ENCODE results near the gene ZBTB7B. TPM values are rescaled to one million over a fixed set of nuclear protein-coding genes. Genes with fewer than 3 reads are reported as not detected.

Gene ZBTB7B
- total and polyA plus RNA-seq, 9 of the 15 experiments (the other 6 are each of a cell fraction or from before 2014, with no cell fraction given), result 0.04 to 46.5 (median 15.2) TPM

DNA sequence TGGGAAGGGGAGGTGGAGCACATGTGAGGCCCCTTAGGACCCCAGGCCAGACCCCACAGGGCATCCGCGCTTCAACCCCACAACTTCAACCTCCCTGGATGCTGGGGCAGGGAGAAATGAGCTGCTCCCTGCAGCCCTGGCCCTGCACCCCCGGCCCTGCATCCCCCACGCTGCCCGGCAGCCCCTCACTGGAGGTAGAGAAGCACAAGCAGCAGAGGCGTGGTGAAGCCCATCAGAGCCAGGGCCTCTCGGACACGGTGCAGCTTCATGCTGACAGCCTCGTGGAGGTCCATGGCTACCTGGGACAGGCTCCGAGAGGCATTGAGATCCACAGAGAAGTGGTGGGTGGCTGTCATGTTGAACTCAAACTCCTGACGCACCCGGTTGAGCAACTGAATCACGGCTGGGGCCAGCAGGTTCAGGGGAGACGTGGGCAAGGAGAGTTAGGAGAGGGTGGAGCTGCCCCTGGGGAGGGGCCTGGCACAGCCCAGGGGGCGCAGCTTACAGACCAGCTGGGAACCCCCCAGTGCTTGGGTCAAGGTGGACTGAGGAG is 27.7 kb downstream of the ZBTB7B start:
- H3K4me3 ChIP-seq, result no peak overlapping the region
- POLR2A ChIA-PET, result interaction anchor here (0.6 to 1.2 kb wide), 3 partner anchors 13 to 44 kb away, joined by 3 read pairs; no protein-coding TSS in a partner anchor
- TF ChIP-seq, protein P1, sequence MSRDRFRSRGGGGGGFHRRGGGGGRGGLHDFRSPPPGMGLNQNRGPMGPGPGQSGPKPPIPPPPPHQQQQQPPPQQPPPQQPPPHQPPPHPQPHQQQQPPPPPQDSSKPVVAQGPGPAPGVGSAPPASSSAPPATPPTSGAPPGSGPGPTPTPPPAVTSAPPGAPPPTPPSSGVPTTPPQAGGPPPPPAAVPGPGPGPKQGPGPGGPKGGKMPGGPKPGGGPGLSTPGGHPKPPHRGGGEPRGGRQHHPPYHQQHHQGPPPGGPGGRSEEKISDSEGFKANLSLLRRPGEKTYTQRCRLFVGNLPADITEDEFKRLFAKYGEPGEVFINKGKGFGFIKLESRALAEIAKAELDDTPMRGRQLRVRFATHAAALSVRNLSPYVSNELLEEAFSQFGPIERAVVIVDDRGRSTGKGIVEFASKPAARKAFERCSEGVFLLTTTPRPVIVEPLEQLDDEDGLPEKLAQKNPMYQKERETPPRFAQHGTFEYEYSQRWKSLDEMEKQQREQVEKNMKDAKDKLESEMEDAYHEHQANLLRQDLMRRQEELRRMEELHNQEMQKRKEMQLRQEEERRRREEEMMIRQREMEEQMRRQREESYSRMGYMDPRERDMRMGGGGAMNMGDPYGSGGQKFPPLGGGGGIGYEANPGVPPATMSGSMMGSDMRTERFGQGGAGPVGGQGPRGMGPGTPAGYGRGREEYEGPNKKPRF (IDR thresholded peaks at IDR 0.05; ENCODE audit: low read depth, low read length), result no peak
- TF ChIP-seq ZNF707 (CRISPR knock-in tag; conservative IDR thresholded peaks at IDR 0.05), result no peak
- no peak for TF ChIP-seq DNMT1 (IDR thresholded peaks at IDR 0.05)
- TF ChIP-seq KLF16 (IDR thresholded peaks at IDR 0.05), result no peak
- no peak for TF ChIP-seq ZBED1 (IDR thresholded peaks at IDR 0.05)
- TF ChIP-seq GABPB1 (CRISPR knock-in tag; IDR thresholded peaks at IDR 0.05), result no peak
- TF ChIP-seq DDX20 (tag; IDR thresholded peaks at IDR 0.05; ENCODE audit: low read depth), result no peak
- TF ChIP-seq, protein P2, sequence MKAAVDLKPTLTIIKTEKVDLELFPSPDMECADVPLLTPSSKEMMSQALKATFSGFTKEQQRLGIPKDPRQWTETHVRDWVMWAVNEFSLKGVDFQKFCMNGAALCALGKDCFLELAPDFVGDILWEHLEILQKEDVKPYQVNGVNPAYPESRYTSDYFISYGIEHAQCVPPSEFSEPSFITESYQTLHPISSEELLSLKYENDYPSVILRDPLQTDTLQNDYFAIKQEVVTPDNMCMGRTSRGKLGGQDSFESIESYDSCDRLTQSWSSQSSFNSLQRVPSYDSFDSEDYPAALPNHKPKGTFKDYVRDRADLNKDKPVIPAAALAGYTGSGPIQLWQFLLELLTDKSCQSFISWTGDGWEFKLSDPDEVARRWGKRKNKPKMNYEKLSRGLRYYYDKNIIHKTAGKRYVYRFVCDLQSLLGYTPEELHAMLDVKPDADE (conservative IDR thresholded peaks at IDR 0.05; ENCODE audit: control insufficient read depth, low read depth, low read length), result no peak
- TF ChIP-seq REST (IDR thresholded peaks at IDR 0.05; ENCODE audit: borderline replicate concordance), result no peak
- TF ChIP-seq REST (CRISPR knock-in tag; IDR thresholded peaks at IDR 0.05; ENCODE audit: low read depth), result no peak
- TF ChIP-seq NUFIP1 (IDR thresholded peaks at IDR 0.05; ENCODE audit: partially characterized antibody), result no peak
- TF ChIP-seq XRCC4 (IDR thresholded peaks at IDR 0.05; ENCODE audit: extremely low read depth, insufficient read depth, insufficient read length), result no peak

More for the DNA sequence above, 27.7 kb downstream of the ZBTB7B start:
- no peak for FAIRE-seq
- CTCF ChIA-PET (ENCODE audit: low intra/inter-chr PET ratio), result no interaction called here
- no peaks in the 10 kb centered on the region for H4K20me1 ChIP-seq (replicated peaks; ENCODE audit: control insufficient read depth, insufficient read depth, low read length)
- no peaks in the 10 kb centered on the region for H3K79me2 ChIP-seq (ENCODE audit: control insufficient read depth, insufficient read depth, low read length)
- peak overlapping the region in 1 of 2 experiments; percentile 40; a peak in 2 of 4 replicates for H3K9ac ChIP-seq (ENCODE audit: insufficient read depth in 1 of 2, low read depth in 2 of 2, low read length in 2 of 2)
- DNase-seq (ENCODE audit: extremely low read depth in 1 of 4, low spot score in 3 of 4), result no peak
- no peak overlapping the region for H3K4me2 ChIP-seq (ENCODE audit: insufficient read depth, low read length)
- peaks cover 5 to 23% of the 10 kb centered on the region in 2 experiments; a peak in 3 of 5 replicates for H3K4me1 ChIP-seq (replicated peaks in 1 of 2; ENCODE audit: control insufficient read depth in 2 of 2, insufficient read depth in 2 of 2, low read length in 2 of 2)
- H3K36me3 ChIP-seq (ENCODE audit: control insufficient read depth, insufficient read depth, low read length), result no peaks in the 10 kb centered on the region
- no peak overlapping the region for H2AFZ ChIP-seq (ENCODE audit: low read depth, low read length)
- intact Hi-C loops (cut with micrococcal nuclease) (no loop called here), in situ Hi-C loops (cut with MboI) (no loop called here)
- H3K9me3 ChIP-seq (replicated peaks; ENCODE audit: control insufficient read depth, insufficient read depth, low read depth, low read length), result no peaks in the 10 kb centered on the region
- no TSS peak for BruUV-seq (replicated peaks)
- no peak overlapping the region for H3K27ac ChIP-seq (ENCODE audit: extremely low read depth, low read depth, low read length)
- 41% methylated on average over 15 of the region's 15 CpGs for WGBS (ENCODE audit: insufficient coverage, low coverage, missing lambda C conversion rate)
- H3K9me1 ChIP-seq (ENCODE audit: control insufficient read depth, insufficient read depth, low read length), result no peaks in the 10 kb centered on the region
- no peak for ATAC-seq
- peaks cover 0 to 18% of the 10 kb centered on the region in 2 experiments; a peak in 2 of 5 replicates for H3K27me3 ChIP-seq (ENCODE audit: control insufficient read depth in 2 of 2, insufficient read depth in 2 of 2, low read length in 2 of 2)

Measured in K562 (cell line).